HPDE6-E6E7 (cell line): Measurements from ENCODE around the gene CTNNAL1.
"Not testable (repeated sequence)": the region's sequence is repeated elsewhere in the genome, so short reads cannot be mapped to it uniquely, and the experiment has no call there.

ENCODE experiments used
- DNase-seq: peaks from one replicate; pipeline ENCODE4 v3.0.0; 2011; ENCODE audit warnings: missing footprints; ENCODE audit errors: extremely low spot score

CTNNAL1 gene, protein sequence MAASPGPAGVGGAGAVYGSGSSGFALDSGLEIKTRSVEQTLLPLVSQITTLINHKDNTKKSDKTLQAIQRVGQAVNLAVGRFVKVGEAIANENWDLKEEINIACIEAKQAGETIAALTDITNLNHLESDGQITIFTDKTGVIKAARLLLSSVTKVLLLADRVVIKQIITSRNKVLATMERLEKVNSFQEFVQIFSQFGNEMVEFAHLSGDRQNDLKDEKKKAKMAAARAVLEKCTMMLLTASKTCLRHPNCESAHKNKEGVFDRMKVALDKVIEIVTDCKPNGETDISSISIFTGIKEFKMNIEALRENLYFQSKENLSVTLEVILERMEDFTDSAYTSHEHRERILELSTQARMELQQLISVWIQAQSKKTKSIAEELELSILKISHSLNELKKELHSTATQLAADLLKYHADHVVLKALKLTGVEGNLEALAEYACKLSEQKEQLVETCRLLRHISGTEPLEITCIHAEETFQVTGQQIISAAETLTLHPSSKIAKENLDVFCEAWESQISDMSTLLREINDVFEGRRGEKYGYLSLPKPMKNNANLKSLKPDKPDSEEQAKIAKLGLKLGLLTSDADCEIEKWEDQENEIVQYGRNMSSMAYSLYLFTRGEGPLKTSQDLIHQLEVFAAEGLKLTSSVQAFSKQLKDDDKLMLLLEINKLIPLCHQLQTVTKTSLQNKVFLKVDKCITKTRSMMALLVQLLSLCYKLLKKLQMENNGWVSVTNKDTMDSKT

DNA sequence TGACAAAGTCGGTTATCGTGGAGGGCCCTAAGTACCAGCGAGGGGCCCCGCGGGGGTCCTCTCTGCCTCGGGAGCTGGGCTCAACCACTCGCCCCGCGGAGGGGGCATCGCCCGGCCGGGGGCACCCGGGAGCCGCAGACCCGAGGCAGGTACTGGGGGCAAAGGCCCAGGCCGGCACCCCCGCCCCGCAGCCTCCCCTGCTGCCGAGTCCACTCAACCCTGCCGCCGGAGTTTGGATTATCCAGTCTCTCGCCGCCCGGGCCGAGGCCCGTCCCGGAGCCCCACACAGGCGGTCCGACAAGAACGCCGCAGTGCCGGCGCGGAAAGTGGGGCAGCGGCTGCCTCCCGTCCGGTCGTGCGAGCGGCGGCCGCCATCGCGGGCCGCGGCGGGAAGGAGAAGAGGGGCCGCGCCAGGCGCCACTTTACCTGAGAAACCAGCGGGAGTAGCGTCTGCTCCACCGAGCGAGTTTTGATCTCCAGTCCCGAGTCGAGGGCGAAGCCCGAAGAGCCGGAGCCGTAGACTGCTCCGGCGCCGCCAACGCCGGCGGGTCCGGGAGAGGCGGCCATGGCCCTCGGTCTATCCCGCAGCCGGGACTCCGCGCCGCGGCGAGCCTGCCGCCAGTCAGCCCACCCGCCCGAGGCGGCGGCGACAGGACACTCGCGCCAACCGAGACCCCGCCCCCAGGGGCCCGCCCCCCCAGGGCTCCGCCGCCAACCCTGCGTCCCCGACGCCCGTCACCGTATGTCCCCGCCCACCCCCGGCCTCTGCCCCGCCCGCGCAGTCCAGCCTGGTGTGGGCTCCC is at the start of gene CTNNAL1:
CTNNAL1 (minus strand) TSS at position 624 of the 803 bp plus-strand sequence; CDS start at position 567, 57 bp downstream.
- peak; percentile 75 for DNase-seq

DNA sequence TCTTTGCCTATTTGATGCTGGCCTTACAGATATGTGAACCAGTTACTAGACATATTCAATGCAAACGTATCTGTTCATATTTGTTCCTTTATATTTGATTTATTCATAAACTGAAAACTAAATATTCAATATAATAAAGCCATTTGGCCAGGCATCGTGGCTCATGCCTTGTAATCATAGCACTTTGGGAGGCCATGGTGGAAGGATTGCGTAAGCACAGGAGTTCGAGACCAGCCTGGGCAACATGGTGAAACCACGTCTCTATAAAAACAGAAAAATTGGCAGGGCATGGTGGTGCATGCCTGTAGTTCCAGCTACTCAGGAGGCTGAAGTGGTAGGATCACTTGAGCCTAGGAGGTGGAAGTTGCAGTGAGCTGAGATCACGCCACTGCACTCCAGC is 49.2 kb upstream of the CTNNAL1 start:
- no peak for DNase-seq

GRCh38 chr9:109060191-109060590 is 46.9 kb upstream of the CTNNAL1 start:
- DNase-seq: no peak

- DNase-seq: not testable (repeated sequence)
These were observed 39.8 kb upstream of the CTNNAL1 start for GRCh38 chr9:109053121-109053520.

- no peak for DNase-seq
These were observed 39.1 kb upstream of the CTNNAL1 start for GRCh38 chr9:109052416-109052815.

DNA sequence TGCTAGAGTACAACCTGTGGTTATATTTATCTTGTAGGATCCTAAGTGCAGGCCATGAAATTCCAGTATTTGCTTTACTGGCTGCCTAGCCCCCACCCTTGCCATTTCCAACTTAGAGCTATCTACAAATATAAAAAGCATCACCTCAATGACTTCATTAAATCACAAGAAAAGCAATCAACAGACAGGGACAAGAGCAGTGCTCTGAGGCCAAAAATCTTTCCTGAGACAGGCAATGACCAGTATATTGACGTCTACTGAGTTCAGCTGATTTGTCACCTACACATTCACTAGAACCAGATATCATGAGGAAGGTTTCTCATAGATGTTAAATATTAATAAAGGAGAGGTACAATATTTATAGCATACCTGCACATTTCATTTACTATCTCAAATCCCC is 38.4 kb upstream of the CTNNAL1 start:
- DNase-seq: no peak

DNA sequence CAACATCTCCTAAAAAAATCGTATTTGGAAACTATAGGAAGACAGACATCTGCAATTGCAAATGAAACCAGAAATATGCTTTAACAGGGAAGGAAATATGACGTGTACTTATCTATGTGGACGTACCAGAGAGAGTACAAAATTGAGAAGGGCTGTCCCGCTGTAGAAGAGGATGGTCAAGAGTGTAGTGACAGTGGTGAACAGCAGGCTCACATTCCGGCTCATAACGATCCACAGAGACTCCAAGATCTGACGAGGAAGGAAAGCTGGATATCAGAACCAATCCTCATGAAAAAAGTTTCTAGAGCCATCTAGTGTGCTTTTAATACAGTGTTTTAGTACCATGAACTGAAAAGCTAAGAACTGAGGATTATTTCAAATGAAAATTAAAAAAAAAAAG is 37.1 kb upstream of the CTNNAL1 start:
- no peak for DNase-seq

GRCh38 chr9:109048822-109049221 is 35.5 kb upstream of the CTNNAL1 start:
- no peak for DNase-seq

- DNase-seq: no peak
These were observed 34.0 kb upstream of the CTNNAL1 start for GRCh38 chr9:109047259-109047658.

- DNase-seq: no peak
These were observed 33.0 kb upstream of the CTNNAL1 start for GRCh38 chr9:109046346-109046745.

DNA sequence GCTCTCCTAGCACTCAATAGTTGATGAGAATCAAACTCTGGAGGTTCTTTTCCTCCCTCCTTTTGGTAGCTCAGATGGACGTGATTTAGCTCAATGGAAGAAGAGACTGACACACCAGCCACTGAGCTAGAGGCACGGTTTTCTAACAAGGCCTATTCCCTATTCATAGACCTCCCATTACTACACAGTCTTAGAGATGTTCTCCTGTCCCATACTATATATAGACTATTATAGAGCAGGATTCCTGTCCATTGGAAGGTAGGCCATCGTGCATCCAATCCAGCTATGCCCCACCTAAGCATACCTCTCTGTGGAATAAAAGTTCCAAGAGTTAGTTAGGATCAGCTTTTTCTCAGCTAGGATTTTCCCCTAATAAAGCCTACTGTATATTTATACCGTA is 30.3 kb upstream of the CTNNAL1 start:
- no peak for DNase-seq

- no peak for DNase-seq
These were observed 27.3 kb upstream of the CTNNAL1 start for GRCh38 chr9:109040571-109040970.

GRCh38 chr9:109039539-109039938 is 26.2 kb upstream of the CTNNAL1 start:
- DNase-seq: no peak

DNA sequence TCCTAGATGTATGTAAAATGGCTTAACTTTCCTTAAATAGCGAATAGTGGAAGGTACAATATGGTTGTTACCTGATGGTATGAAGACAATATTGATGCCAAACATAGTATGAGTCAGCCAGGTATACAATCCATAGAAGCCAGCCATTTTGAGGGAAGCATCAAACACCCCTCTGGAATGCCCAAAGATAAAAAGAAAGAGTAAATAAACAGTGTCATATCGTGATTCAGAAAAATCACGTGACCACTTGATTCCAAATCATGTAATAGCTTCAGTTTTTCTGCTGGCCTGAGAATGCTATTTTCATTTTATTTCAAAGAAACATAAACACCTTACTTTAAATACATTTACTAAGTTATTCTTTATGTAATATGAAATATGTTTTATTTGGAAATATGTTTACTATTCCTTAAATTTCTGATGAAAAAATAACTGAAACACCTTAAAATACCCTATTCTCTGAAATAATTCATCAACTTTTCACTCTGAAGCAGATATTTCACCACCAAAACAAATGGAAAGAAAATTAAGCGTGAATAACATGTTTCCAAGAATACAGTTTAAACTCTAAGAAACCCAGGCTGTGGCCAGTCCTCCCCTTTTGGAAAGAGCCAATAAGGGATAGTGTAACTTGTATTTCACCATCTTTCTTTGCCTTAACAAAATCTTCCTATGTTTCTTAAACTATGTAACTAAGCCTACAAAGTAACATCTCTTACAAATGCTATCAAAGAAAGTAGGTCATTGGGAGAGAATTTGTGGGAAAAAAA is 24.8 kb upstream of the CTNNAL1 start:
- DNase-seq: no peak

DNA sequence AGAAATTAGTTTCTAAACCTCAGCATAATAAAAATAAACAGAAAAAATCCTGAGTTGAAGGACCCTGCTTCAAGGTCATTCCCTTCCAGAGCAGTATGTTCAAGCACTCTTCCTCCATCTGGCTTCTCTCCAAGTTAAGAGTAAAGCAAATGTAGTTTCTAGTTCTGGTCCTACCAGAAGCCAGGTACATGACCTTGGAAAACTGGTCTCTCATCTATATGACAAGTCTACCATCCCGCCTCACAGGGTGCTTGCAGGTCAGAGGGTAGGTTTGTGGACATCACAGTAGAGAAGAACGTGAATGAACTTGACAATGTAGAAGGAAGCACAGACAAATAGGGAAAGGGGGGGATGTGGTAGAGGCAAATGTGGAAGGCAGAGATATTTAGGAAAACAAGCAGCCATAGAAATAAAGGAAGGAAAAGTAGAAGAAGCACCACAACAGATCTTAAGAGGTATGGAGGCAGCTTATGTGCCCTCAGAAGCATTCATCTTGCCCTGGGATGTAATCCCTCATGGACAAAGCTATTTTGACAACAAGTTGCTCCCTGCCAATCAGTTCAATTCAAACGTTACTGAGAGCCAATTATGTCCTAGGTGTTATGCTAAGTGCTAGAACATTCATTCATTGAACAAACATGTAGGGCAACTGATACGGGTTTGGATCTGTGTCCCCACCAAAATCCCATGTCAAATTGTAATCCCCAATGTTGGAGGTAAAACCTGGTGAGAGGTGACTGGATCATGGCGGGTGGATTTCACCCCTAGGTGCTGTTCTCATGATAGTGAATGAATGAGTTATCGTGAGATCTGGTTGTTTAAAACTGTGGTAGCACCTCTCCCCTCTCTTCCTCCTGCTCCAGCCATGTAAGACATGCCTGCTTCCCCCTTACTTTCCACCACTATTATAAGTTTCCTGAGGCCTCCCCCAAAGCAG is 23.7 kb upstream of the CTNNAL1 start:
- no peak for DNase-seq

- peak; percentile 51 for DNase-seq
These were observed 22.6 kb upstream of the CTNNAL1 start for GRCh38 chr9:109035684-109036423.

- DNase-seq: no peak
These were observed 20.8 kb upstream of the CTNNAL1 start for GRCh38 chr9:109033941-109034700.

GRCh38 chr9:109031241-109031640 is 17.9 kb upstream of the CTNNAL1 start:
- DNase-seq: no peak

GRCh38 chr9:109030426-109030825 is 17.1 kb upstream of the CTNNAL1 start:
- DNase-seq: no peak
